ENCODE data around the gene RPL36A. TPM values are rescaled to one million over a fixed set of nuclear protein-coding genes. Genes with fewer than 3 reads are reported as not detected.

RPL36A gene
- total RNA-seq, 2 donors from 2014 or later, result 495 to 1,021 TPM

GRCh38 chrX:101407748-101408531, 17.1 kb downstream of the RPL36A start, which contains the start of the genes GLA and HNRNPH2:
Gene GLA (minus strand): TSS chrX:101407925. CDS start chrX:101407903, 22 bp downstream.
Gene HNRNPH2 (plus strand): TSS chrX:101408222. CDS start chrX:101411989, 3,767 bp downstream.
- Histone ChIP-seq H3K36me3 (peaks cover 2% of the 10 kb centered on the region), H3K9me3 (no peaks in the 10 kb centered on the region), H3K27ac (peak within 1 kb of the TSS; percentile 89 to 90), H3K4me3 (peak within 1 kb of the TSS; percentile 50 to 60), H3K4me1 (peaks cover 0 to 27% of the 10 kb centered on the region in 2 donors), H3K27me3 (no peaks in the 10 kb centered on the region)
- DNase-seq (ENCODE audit: low spot score), result peak; percentile 96
- TF ChIP-seq, protein P1, sequence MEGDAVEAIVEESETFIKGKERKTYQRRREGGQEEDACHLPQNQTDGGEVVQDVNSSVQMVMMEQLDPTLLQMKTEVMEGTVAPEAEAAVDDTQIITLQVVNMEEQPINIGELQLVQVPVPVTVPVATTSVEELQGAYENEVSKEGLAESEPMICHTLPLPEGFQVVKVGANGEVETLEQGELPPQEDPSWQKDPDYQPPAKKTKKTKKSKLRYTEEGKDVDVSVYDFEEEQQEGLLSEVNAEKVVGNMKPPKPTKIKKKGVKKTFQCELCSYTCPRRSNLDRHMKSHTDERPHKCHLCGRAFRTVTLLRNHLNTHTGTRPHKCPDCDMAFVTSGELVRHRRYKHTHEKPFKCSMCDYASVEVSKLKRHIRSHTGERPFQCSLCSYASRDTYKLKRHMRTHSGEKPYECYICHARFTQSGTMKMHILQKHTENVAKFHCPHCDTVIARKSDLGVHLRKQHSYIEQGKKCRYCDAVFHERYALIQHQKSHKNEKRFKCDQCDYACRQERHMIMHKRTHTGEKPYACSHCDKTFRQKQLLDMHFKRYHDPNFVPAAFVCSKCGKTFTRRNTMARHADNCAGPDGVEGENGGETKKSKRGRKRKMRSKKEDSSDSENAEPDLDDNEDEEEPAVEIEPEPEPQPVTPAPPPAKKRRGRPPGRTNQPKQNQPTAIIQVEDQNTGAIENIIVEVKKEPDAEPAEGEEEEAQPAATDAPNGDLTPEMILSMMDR (IDR thresholded peaks at IDR 0.05), result no peak

DNA sequence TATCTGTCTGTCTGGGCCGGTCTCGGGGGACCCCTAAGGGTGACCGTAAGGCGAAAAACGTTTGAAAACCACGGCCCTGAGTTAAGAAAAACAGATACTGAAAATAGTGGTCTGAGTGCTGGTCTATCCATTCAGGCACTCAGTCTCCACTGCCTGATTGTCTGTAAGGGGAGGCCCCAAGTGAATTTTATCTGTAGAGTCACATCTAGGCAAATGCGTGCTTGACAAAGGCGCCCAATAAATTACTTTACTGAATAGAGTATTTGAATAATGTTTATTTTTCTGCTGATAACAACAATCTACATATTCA, 17.7 kb downstream of the RPL36A start:
- DNase-seq (ENCODE audit: low spot score), result no peak
- Histone ChIP-seq H3K9me3 (no peaks in the 10 kb centered on the region), H3K4me3 (peak overlapping the region; percentile 50 to 60), H3K4me1 (peaks cover 0 to 27% of the 10 kb centered on the region in 2 donors), H3K27me3 (no peaks in the 10 kb centered on the region), H3K36me3 (peaks cover 4% of the 10 kb centered on the region), H3K27ac (peak overlapping the region; percentile 89 to 90)
- TF ChIP-seq, protein P1 (IDR thresholded peaks at IDR 0.05), result no peak

GRCh38 chrX:101409043-101409442, 18.2 kb downstream of the RPL36A start:
- TF ChIP-seq, protein P1 (IDR thresholded peaks at IDR 0.05), result no peak
- Histone ChIP-seq H3K27ac (peak overlapping the region; percentile 89 to 90), H3K9me3 (no peaks in the 10 kb centered on the region), H3K4me3 (peak overlapping the region; percentile 50 to 60), H3K36me3 (peaks cover 4% of the 10 kb centered on the region), H3K27me3 (no peaks in the 10 kb centered on the region), H3K4me1 (peaks cover 0 to 27% of the 10 kb centered on the region in 2 donors)
- DNase-seq (ENCODE audit: low spot score), result no peak

DNA sequence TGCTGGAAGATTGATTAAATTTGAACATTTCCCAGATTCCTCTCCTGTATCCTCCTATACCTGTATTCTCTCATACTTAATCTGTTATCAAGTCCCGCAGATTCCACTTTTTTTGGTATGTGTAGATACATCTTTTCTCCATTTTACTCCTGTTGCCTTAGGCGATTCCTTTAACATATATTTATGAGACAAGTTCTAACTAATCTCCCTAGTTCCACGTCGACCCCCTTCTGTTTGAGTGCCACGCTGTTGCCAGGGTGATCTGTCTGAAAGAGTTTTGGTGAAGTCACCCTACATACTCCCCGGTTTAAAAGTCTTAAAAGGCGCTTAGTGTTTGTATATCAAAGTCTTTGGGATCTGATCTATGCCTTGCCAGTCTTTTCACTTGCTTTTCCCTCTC, 19.6 kb downstream of the RPL36A start:
- Histone ChIP-seq H3K4me1 (peaks cover 0 to 27% of the 10 kb centered on the region in 2 donors), H3K36me3 (peaks cover 4% of the 10 kb centered on the region), H3K27me3 (no peaks in the 10 kb centered on the region), H3K9me3 (no peaks in the 10 kb centered on the region), H3K4me3 (no peak overlapping the region), H3K27ac (no peak overlapping the region)
- TF ChIP-seq, protein P1 (IDR thresholded peaks at IDR 0.05), result no peak
- DNase-seq (ENCODE audit: low spot score), result no peak

DNA sequence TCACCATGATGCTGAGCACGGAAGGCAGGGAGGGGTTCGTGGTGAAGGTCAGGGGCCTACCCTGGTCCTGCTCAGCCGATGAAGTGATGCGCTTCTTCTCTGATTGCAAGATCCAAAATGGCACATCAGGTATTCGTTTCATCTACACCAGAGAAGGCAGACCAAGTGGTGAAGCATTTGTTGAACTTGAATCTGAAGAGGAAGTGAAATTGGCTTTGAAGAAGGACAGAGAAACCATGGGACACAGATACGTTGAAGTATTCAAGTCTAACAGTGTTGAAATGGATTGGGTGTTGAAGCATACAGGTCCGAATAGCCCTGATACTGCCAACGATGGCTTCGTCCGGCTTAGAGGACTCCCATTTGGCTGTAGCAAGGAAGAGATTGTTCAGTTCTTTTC, 21.2 kb downstream of the RPL36A start:
- Histone ChIP-seq H3K4me1 (peaks cover 0 to 31% of the 10 kb centered on the region in 2 donors), H3K27me3 (no peaks in the 10 kb centered on the region), H3K36me3 (peaks cover 4% of the 10 kb centered on the region), H3K4me3 (no peak overlapping the region), H3K27ac (peak overlapping the region in 1 of 2 donors; percentile 18), H3K9me3 (no peaks in the 10 kb centered on the region)
- TF ChIP-seq, protein P1 (IDR thresholded peaks at IDR 0.05), result no peak
- DNase-seq (ENCODE audit: low spot score), result no peak
